Testis (tissue), 3 donors: ENCODE measurements around the gene CDK14. TPM values are rescaled to one million over a fixed set of nuclear protein-coding genes. Genes with fewer than 3 reads are reported as not detected.

Experiments used
- DNase-seq: peaks from one replicate; pipeline ENCODE4 v3.0.0-alpha.2; 2019
- H3K27ac ChIP-seq, 2 donors: fragments of 200-600 bp; sonication (generic); one replicate each; pipeline ENCODE4 v1.5.1; 2019
- H3K27me3 ChIP-seq: fragments of 200-600 bp; sonication (generic); one replicate; pipeline ENCODE4 v1.5.1; 2019
- H3K36me3 ChIP-seq: fragments of 200-600 bp; sonication (generic); one replicate; pipeline ENCODE4 v1.5.1; 2017; ENCODE audit warnings: low read depth; ENCODE audit errors: missing control alignments
- H3K4me1 ChIP-seq: fragments of 200-600 bp; sonication (generic); one replicate; pipeline ENCODE4 v1.5.1; 2019
- H3K4me3 ChIP-seq, 2 donors: fragments of 200-600 bp; sonication (generic); one replicate each; pipeline ENCODE4 v1.5.1; 2017 to 2019
- H3K9me3 ChIP-seq: fragments of 200-600 bp; sonication (generic); one replicate; pipeline ENCODE4 v1.5.1; 2017
- POLR2A ChIP-seq: fragments of 450-650 bp; IDR thresholded peaks from one replicate; pipeline ENCODE4 v1.6.1; 2017; ENCODE audit warnings: antibody characterized with exemption, mild to moderate bottlenecking, moderate library complexity
- WGBS, 2 donors: methylation state at CpG; one replicate each; pipeline ENCODE4 v1.1.5; 2018; 5-methylcytosine and 5-hydroxymethylcytosine counted together
- intact Hi-C: fragments of 100-400 bp; cut with DNase I; formaldehyde crosslinking; loops from one replicate; pipeline ENCODE4 v1.15.1; 2023; ENCODE audit warnings: low total_unique reads
- polyA plus RNA-seq: library from polyadenylated mRNA; stranded (reverse); fragments of 350-450 nt; fragmentation: Illumina TruSeq; extraction: RNeasy Lipid Tissue Mini Kit (QIAGEN cat#74804); gene quantifications from one replicate; pipeline ENCODE4 v1.2.3, GENCODE V29; 2014; ENCODE audit warnings: low read depth, low replicate concordance; ENCODE audit not compliant: insufficient read depth
- total RNA-seq, 2 donors: library from RNA; depleted of rRNA; stranded (reverse); fragments of >200 nt; gene quantifications; one replicate each; pipeline ENCODE4 v1.2.3, GENCODE V29; 2016
- TF ChIP-seq, protein P1 (sequence below), 3 experiments: fragments of 450-650 bp in 2 of 3; fragments of 200-600 bp in 1 of 3; sonication (generic) in 1 of 3; IDR thresholded peaks; one replicate each; pipeline ENCODE4 v1.5.1; 2016 to 2019; ENCODE audit warnings: antibody characterized with exemption in 3 of 3, mild to moderate bottlenecking in 2 of 3, moderate library complexity in 1 of 3

Gene CDK14
- total and polyA plus RNA-seq, 3 donors from 2014 or later = 18.9 to 22.7 (median 19.5) TPM

DNA sequence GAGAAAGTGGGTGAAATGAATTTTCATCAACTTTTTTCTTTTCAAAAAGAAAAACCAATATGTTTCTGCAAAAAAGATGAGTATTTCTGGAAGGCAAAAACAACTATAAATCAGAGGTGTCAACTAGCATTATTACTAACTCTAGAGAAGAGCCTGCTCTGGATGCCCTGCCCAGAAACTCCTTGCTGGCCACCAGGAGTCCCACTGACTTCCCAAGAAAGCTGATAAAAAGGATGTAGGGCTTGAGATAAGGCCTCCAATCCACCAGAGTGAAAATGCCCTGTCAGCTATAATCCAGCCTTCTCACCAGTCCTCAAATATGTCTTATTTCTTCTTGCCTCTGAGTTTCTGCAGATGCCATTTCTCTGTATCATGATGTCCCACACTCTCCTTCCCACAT lies 651.4 kb downstream of the CDK14 start:
- Histone ChIP-seq H3K36me3 (no peaks in the 10 kb centered on the region), H3K27ac (no peak overlapping the region), H3K4me1 (no peaks in the 10 kb centered on the region), H3K4me3 (no peak overlapping the region), H3K9me3 (no peaks in the 10 kb centered on the region), H3K27me3 (no peaks in the 10 kb centered on the region)
- intact Hi-C loops = no loop called here
- TF ChIP-seq POLR2A = no peak
- TF ChIP-seq, protein P1, sequence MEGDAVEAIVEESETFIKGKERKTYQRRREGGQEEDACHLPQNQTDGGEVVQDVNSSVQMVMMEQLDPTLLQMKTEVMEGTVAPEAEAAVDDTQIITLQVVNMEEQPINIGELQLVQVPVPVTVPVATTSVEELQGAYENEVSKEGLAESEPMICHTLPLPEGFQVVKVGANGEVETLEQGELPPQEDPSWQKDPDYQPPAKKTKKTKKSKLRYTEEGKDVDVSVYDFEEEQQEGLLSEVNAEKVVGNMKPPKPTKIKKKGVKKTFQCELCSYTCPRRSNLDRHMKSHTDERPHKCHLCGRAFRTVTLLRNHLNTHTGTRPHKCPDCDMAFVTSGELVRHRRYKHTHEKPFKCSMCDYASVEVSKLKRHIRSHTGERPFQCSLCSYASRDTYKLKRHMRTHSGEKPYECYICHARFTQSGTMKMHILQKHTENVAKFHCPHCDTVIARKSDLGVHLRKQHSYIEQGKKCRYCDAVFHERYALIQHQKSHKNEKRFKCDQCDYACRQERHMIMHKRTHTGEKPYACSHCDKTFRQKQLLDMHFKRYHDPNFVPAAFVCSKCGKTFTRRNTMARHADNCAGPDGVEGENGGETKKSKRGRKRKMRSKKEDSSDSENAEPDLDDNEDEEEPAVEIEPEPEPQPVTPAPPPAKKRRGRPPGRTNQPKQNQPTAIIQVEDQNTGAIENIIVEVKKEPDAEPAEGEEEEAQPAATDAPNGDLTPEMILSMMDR (IDR thresholded peaks at IDR 0.05) = no peak
- DNase-seq = no peak

- Histone ChIP-seq H3K4me3 (no peak overlapping the region), H3K36me3 (no peaks in the 10 kb centered on the region), H3K4me1 (no peaks in the 10 kb centered on the region), H3K27me3 (no peaks in the 10 kb centered on the region), H3K9me3 (no peaks in the 10 kb centered on the region), H3K27ac (no peak overlapping the region)
- intact Hi-C loops = no loop called here
- no peak for DNase-seq
- 42 to 45% methylated on average over 2 of the region's 2 CpGs for WGBS, 2 donors
- no peak for TF ChIP-seq POLR2A
- TF ChIP-seq, protein P1 (IDR thresholded peaks at IDR 0.05) = no peak
Measured at GRCh38 chr7:91248996-91249395, 652.9 kb downstream of the CDK14 start.

- DNase-seq = no peak
- TF ChIP-seq POLR2A = no peak
- TF ChIP-seq, protein P1 (IDR thresholded peaks at IDR 0.05) = no peak
- no peak overlapping the region for H3K27ac ChIP-seq
- intact Hi-C loops = no loop called here
- no peaks in the 10 kb centered on the region for H3K9me3 ChIP-seq
- H3K4me3 ChIP-seq = no peak overlapping the region
- no peaks in the 10 kb centered on the region for H3K4me1 ChIP-seq
- no peaks in the 10 kb centered on the region for H3K27me3 ChIP-seq
- no peaks in the 10 kb centered on the region for H3K36me3 ChIP-seq
- 70 to 77% methylated on average over 4 of the region's 4 CpGs for whole genome bisulfite sequencing, 2 donors
Measured at GRCh38 chr7:91249506-91250233, 653.5 kb downstream of the CDK14 start.

DNA sequence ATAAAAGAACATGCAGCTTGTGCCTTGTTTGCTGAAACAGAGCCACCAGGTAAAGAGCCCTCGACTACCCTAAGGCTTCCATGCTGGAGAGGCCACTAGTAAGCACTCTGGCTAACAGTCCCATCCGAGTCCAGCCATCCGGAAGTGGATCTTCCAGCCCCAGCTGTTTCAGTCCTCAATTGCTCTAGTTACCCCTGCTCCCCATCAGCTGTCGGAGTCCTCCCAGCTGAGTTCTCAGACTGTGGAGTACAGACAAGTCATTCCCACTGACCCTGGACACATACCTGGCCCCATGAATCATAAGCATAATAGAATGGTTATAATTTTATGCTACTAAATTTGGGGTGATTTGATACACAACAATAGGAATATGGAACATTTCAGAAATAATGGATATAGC lies 654.6 kb downstream of the CDK14 start:
- intact Hi-C loops = no loop called here
- Histone ChIP-seq H3K4me1 (no peaks in the 10 kb centered on the region), H3K4me3 (no peak overlapping the region), H3K27ac (no peak overlapping the region), H3K36me3 (no peaks in the 10 kb centered on the region), H3K27me3 (no peaks in the 10 kb centered on the region), H3K9me3 (no peaks in the 10 kb centered on the region)
- TF ChIP-seq, protein P1 (IDR thresholded peaks at IDR 0.05) = no peak
- no peak for TF ChIP-seq POLR2A
- no peak for DNase-seq
- WGBS, 2 donors = 95 to 96% methylated on average over 4 of the region's 4 CpGs

DNA sequence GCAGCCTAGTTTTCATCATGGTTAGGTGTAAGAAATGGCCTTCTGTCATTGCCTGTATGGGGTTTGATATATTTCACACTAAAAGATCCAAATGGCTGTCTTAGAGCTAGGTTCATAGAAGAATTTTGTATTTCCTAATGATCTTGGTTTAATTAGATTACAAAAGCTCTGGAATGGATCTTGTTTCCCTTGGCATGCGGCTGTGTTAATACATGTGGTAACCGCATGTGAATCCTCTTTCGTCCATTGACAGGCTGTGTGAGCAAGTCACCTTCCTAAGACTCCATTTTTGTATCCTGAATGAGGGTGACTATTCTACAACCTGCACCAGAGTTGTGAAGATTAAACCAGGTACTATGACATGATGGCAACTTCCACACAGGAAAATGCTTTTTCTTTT lies 655.8 kb downstream of the CDK14 start:
- intact Hi-C loops = no loop called here
- no peaks in the 10 kb centered on the region for H3K9me3 ChIP-seq
- no peak overlapping the region for H3K27ac ChIP-seq
- H3K27me3 ChIP-seq = no peaks in the 10 kb centered on the region
- no peak for DNase-seq
- H3K4me1 ChIP-seq = no peaks in the 10 kb centered on the region
- WGBS, 2 donors = 86 to 97% methylated on average over 3 of the region's 3 CpGs
- no peaks in the 10 kb centered on the region for H3K36me3 ChIP-seq
- H3K4me3 ChIP-seq = no peak overlapping the region
- TF ChIP-seq, protein P1 (IDR thresholded peaks at IDR 0.05) = no peak
